ENCODE measurements around the gene HNRNPA0.

DNA sequence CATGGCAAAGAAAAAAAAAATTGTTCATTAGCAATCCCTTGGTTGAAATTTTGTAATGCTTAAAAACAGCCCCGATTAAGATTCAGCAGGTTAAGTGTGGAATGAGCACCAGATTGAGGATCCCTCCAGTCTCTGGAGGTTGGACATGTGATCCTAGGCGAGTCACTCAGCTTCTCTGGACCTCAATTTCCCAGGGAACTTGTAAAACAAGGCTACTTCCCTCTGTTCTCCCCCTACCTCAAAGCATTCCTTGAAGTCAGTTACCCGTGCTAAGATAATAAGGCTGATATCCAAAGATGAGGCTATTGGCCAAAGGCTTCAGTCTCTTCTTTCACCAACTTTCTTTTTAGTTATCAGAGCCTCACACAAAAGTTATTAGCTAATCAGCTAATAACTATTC is 21.2 kb downstream of the HNRNPA0 start:
- TF ChIP-seq, protein P1, sequence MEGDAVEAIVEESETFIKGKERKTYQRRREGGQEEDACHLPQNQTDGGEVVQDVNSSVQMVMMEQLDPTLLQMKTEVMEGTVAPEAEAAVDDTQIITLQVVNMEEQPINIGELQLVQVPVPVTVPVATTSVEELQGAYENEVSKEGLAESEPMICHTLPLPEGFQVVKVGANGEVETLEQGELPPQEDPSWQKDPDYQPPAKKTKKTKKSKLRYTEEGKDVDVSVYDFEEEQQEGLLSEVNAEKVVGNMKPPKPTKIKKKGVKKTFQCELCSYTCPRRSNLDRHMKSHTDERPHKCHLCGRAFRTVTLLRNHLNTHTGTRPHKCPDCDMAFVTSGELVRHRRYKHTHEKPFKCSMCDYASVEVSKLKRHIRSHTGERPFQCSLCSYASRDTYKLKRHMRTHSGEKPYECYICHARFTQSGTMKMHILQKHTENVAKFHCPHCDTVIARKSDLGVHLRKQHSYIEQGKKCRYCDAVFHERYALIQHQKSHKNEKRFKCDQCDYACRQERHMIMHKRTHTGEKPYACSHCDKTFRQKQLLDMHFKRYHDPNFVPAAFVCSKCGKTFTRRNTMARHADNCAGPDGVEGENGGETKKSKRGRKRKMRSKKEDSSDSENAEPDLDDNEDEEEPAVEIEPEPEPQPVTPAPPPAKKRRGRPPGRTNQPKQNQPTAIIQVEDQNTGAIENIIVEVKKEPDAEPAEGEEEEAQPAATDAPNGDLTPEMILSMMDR (IDR thresholded peaks at IDR 0.05): no peak
- TF ChIP-seq POLR2A (IDR thresholded peaks at IDR 0.05) (no peak), EP300 (IDR thresholded peaks at IDR 0.05) (no peak)
